ENCODE results near the gene CDX2.
"Not testable (repeated sequence)": the region's sequence is repeated elsewhere in the genome, so short reads cannot be mapped to it uniquely, and the experiment has no call there.

CDX2 gene, protein sequence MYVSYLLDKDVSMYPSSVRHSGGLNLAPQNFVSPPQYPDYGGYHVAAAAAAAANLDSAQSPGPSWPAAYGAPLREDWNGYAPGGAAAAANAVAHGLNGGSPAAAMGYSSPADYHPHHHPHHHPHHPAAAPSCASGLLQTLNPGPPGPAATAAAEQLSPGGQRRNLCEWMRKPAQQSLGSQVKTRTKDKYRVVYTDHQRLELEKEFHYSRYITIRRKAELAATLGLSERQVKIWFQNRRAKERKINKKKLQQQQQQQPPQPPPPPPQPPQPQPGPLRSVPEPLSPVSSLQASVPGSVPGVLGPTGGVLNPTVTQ

DNA sequence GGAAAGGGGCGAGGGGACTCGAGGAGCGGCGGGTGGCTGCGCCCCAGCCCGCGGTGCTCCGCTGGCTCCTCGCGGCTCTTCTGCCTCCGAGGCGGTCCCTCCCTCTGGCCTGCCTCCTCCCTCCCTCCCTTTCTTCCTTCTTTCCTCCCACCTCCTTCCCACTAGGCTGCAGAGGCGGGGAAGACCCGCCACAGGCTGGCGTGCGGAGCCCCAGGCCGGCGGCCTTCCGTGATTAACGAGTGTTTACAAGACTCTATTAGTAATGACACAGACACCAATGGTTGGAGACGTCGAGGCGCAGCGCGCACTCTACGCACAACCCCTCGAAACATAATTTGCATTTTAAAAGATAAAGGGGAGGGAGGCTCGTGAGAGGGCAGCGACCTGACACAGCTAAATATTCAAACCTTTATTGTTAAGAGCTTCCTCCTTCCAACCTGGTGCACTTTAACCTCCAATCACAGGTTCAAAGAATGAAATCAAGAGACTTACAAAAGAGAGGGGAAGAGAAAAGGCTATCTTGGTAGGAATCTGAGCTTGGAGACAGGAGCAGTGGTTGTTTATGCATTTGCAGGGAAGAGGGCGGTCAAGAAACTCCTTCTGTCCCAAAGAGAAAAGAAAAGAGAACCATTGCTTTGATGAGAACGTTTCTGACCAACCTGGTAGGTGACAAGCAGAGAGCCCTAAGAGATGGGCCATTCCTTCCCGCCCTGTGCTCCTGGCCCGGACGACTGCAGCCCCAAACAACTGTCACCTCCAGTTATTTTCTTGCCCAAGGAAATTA lies at the start of gene CDX2:
CDX2 (minus strand) TSS at position 234 of the 784 bp plus-strand sequence. CDS start 309 bp downstream, outside the sequence.
- no peak for DNase-seq (ENCODE audit: low read depth)

DNA sequence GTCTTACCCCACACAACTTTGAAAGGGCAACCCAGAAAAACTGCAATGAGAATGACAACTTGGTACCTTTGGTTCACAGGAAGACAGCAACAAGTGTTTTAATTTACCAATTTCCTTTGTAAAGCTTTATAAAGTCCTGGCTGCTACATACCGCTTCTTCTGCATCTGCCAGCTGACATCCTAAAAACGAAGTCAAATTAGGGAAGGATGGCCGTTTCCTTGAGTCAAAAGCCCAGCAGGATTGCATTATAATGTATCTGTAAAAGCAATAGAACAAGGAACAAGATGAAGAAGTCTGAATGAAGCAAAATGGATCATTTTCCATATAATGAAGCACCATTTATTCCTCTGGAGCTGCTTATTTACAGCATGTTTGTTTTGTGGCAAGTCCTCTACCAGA lies 45.2 kb upstream of the CDX2 start:
- DNase-seq (ENCODE audit: low read depth), result no peak

DNA sequence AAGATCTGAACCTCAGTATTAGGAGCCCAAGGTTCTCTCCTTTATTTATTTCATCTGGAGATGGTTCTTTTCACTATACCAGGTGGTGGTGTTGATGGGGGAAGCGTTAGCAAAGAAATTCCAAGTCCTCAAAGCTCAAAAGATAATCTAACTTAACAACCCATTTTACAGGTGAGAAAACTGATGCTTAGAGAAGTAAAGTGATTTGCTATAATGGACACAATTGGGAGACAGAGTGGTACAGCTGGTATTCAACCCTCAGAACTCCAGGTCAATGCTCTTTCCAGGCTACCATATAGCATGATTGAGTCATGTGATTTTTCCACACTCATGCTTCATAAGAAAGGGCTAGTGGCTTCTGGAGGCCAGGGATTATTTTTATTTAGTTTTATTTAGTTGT lies 44.4 kb upstream of the CDX2 start:
- no peak for DNase-seq (ENCODE audit: low read depth)

DNA sequence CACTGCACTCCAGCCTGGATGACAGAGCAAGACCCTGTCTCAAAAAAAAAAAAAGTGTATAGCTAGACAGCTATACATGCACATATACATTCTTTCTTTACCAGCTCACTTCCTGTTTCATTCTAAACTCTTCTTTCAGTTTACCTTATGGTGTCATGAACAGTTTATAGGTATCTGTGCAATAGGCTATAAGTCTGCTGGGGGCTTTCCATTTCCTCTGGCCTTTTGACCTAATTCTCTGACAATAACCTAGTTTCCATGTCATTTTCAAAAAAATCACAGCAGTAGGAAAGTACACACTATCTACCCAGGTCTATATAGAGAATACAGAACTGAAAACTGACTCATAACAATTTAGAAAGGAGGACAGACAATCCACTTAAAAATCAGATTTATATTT lies 43.8 kb upstream of the CDX2 start:
- no peak for DNase-seq (ENCODE audit: low read depth)

DNA sequence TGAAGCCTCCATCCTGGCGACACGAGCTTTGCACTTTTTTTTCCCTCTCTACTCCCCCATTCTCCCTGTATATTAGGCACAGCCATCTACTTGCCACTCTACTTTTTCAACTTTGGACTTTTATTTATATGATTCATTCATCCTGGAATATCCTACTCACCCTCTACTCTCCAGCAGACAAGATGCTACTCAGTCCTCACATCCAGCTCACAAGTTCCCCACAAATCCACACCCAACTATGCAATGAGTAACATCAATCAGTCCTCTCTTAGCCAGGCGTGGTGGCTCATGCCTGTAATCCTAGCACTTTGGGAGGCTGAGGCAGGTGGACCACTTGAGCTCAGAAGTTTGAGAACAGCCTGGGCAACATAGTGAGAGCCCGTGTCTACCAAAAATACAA lies 43.3 kb upstream of the CDX2 start:
- DNase-seq (ENCODE audit: low read depth), result no peak

DNA sequence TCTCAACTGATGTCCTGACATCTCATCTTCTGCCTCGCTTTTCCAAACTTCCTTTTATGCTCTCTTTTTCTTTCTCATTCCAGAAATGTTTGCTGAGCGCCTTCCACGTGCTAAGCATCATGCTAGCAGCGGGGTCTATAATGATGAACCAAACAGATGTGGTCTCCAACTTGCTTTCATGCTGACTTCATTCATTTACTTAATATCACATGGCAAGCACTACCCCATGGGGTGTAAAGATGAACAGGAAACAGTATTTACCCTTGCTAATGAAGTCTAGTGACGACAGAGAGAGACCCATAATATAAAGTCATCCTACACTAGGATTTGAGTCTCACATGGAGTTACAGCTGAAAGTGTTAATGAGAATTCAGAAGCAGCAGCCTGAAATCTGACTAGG lies 40.9 kb upstream of the CDX2 start:
- no peak for DNase-seq (ENCODE audit: low read depth)

DNA sequence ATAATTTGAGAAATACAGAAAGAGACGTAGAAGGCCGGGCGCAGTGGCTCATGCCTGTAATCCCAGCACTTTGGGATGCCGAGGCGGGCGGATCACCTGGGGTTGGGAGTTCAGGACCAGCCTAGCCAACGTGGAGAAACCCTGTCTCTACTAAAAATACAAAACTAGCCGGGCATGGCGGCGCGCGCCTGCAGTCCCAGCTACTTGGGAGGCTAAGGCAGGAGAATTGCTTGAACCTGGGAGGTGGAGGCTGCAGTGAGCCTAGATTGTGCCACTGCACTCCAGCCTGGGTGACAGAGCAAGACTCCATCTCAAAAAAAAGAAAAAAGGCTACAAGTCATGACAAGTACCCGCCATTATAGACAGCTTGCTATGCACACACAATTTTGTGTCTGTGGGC lies 35.9 kb upstream of the CDX2 start:
- DNase-seq (ENCODE audit: low read depth), result not testable (repeated sequence)

DNA sequence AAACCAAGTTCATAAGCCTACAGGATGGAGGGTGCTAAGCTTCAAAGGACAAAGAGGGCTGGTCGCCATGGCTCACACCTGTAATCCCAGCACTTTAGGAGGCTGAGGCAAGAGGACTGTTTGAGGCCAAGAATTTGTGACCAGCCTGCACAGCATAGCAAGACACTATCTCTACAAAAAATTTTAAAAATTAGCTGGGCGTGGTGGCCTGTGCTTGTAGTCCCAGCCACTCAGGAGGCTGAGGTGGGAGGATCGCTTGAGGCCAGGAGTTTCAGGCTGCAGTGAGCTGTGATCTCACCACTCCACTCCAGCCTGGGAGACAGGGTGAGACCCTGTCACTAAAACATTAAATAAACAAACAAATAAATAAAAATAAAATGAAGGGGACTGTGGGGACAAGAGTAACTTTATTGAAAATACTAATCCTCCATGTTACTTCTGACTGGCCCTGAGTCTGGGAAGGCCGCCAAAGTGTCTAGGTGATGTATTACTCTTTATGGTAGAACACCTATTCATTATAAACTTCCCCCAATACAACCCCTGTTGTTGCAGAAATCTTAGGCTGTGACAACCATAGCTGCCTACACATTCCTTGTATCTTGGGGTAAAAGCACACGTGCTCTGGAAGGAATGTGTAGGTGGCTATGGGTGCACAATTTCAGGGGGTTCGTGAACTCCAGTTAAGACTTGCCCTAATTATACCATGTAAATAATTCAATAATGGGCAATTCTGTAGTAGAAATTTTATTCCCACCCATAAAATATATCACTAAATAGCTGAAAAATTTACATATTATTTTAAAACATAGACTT lies 34.0 kb upstream of the CDX2 start:
- DNase-seq (ENCODE audit: low read depth), result no peak

DNA sequence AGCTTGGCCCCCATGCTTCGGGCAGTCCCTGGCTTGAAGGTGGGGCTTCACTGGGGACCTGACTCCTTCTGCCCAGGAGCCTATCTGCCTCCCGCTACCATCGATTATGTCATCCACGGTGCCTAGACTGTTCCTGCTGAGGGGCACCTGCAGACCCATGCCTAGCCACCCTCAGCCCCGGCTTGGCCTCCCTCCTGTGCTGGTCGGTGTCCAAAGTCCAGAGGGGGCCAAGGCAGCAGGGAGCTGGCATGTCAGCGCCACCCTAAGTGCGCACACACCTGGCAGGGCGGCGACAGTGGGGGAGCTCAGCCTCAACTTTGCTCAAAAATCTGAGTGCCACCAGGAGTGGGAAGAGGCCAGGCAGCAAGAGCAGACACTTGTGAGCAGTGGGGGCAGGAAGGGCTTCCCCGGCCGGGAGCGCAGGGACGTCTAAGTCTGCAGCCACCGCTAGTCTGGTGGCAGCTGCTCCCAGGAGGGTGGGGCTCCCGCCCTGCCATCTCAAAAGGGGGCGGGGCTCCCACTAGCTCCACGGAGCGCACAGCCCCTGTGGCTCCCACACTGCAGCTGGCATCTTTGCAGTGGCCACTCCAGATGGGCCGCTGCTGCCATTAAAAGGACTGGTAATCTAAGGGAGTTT lies 32.8 kb upstream of the CDX2 start:
- DNase-seq (ENCODE audit: low read depth), result no peak

DNA sequence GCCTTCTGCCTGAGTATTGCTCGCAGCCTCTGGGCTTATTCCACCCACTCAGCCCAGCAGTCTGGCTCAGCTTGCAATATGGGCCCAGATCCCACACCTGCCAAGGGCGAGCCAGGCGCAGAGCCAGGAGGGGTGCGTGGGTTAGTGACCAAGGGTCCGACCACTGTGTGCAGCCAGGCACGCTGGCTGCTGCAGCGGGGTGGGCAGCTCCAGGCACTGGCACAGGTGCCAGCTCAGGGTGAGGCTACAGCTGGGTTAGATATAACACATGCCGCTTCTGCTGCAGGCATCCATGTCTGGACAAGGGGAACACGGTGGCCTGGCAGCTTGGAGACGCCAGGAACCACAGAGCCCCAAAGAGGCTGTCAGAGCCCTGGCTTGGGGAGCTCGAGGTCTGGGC lies 31.9 kb upstream of the CDX2 start:
- no peak for DNase-seq (ENCODE audit: low read depth)

DNA sequence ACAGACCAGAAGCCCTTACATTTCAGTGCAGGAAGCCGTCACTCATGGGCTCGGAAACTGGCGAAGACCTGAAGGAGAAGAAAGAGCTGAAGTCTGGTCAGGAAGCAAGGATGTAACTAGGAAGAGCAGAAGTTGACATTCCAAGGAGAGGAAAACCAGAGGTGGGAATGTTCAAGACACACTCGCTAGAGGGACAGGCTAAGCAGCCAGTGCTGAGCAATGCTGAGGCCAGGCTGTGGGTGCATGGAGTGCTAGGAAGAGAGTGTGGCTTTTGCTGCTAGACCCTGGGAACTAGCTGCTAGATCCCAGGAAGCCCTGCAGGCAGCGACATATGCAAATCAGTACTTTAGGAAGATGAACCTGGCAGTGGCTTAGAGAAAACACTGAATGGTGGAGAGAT lies 31.5 kb upstream of the CDX2 start:
- no peak for DNase-seq (ENCODE audit: low read depth)

DNA sequence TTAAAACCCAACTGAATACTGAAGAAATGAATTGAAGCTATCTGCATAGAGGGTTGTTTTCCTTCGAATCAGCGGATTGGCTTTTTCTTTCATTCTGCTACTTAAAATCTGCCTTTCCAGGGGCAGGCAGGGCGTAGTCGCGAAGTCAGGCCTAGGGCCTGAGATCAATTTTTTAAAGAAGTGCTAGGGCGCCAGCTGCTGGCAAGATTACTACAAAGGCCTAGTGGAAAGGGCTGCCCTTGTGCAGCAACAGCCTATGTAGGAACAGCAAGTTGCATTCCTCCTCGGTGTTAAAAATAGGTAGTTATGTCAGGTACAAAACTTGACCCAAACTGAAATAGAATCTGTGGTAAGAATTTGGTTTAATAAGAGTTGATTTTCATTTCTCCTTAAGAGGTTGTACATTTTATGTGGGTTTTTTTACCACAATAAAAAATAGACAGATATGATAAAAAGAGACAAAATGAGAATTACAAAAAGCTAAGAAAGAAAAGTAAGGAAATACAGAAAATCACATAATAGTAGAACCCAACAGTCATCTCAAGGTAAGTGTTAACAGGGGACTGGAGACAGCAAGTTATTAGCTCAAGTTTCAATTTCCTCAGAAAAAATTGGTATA lies 28.9 kb upstream of the CDX2 start:
- DNase-seq (ENCODE audit: low read depth), result no peak

DNA sequence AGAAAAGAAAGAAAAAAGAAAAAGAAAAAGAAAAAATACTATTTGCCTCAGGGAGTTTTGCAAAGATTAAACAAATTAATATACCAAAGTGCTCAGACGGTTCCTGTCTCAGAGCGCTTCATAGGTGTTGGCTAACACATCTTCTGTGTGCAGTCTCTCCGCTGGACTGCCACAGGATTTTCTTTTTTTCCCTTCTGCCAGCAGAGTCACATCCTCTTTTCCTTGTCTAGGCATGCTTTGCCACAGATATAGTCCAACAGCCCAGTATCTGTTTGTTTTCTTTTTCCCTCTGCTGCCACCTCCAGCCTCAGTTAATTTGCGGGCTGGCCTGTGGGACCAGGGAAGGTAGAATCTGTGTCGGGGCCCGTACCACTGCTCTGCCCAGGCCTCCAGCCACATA lies 22.8 kb upstream of the CDX2 start:
- DNase-seq (ENCODE audit: low read depth), result no peak

DNA sequence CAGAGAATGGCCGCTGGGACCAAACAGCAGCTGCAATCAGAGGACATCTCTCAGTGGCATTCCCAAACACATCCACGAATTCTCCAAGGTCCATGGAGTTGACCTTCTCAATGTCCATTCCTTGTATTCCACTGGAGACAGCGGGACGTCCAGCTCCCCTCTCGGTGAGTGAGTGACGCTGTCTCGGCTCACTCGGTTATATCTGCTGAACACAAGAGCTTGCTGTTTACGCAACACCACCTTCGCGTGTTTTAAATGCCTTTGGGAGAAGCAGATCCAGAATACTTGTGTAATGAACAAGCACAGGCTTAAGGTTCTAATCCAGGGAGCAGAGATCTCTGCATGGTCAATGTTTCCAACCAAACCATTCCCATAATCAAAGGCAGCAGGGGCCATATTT lies 19.4 kb upstream of the CDX2 start, which contains the start of gene URAD:
URAD (minus strand) TSS at position 174 of the 400 bp plus-strand sequence; CDS start at position 118, 56 bp downstream.
- no peak for DNase-seq (ENCODE audit: low read depth)

DNA sequence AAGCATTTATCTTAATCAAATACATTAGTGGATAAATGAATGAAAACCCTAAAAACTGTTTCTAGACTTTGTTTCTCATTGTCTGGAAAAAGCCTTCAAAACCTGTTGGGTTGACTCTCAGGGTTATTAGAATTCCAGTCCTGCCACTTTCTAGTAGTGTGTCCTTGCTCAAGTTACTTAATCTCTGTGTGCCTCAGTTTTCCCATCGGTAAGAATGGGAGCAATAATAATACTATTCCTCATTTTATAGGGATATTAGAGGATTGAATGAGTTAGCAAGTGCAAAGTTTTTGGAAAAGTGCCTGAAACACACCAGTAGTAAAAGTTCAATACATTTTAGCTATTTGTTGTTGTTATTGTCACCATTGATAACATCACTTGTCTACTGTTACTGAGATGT lies 16.5 kb upstream of the CDX2 start:
- DNase-seq (ENCODE audit: low read depth), result no peak

DNA sequence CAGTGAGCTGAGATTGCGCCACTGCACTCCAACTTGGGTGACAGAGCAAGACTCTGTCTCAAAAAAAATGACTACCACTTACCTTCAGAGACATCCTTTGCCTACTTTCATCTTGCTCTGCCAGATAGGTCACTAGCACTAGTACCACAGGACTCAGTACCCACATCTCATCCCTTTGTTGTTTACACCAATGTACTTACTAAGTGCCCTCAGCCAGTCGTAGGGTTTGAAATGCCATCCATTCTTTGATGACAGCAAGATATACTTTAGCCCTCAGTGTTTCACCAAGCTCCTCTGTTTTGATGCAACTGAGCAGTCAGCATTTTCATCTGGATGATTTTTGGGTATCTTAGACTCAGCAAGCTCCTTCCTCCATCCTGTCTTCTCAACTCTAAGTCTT lies 13.2 kb upstream of the CDX2 start:
- no peak for DNase-seq (ENCODE audit: low read depth)

DNA sequence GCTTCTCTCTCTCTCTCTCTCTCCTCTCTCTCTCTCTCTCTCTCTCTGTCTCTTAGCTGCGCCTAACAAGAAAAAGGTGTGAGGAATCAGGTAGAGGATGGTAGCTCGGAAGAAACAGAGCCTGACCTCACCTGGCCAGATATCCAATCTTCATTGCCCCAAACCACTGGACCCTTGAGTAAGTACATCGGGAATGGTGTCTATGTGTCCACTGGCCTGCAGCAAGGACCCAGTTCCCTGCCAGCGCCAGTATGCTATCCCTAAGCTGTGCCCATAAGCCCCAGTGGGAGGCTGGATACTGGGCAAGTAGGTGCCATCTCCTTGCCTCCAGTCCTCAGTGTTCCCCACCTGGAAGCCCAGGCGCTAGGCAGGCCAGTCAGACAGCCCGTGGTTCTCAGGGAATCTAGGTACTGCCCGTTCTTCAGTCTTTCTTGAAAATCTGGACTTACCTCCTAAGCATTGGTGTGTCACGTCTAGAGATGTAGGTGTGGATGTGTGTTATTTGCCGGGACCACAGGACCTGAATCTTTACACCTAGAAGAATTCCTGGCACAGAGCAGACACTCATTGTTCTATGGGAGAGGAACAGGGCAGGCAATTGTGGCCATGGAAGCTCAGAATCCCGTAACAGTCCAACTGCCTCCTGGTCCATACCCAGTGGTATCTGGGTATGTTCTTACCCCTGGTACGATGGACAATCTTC lies 12.0 kb upstream of the CDX2 start:
- no peak for DNase-seq (ENCODE audit: low read depth)

DNA sequence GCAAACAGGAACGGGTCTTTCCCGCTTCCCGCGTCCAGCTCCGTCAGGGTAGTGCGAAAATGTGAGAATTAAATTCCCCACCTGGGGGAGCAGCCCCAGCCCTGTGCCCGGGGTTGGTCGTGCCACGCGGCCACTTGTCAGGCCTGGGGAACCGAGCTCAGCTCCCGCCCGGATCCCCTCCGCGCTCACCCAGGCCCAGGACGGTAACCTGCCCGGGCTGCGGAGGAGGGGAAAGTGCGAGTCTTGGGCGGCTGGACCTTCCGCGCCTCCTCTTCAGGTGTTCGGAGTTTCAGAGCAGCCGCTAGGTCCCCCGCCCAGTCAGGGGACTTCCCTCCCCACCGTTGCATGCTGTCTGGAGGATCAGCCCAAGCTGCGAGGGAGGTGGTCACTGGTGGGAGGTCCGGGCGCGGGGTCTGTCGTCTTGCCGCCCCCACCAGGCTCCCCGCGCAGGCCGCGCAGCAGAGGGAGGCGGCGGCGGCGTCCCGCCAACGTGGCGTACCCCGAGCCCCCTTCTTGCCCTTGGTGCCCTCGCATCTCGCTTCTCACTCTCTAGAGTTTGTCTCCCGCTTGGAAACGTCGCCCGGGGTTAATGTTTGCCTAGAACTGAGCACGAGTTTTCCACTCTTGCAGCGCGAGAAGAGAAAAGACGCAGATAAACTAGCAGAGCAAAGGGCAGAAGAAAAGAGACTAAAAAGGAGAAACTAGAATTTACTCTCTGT lies 11.3 kb upstream of the CDX2 start:
- no peak for DNase-seq (ENCODE audit: low read depth)

DNA sequence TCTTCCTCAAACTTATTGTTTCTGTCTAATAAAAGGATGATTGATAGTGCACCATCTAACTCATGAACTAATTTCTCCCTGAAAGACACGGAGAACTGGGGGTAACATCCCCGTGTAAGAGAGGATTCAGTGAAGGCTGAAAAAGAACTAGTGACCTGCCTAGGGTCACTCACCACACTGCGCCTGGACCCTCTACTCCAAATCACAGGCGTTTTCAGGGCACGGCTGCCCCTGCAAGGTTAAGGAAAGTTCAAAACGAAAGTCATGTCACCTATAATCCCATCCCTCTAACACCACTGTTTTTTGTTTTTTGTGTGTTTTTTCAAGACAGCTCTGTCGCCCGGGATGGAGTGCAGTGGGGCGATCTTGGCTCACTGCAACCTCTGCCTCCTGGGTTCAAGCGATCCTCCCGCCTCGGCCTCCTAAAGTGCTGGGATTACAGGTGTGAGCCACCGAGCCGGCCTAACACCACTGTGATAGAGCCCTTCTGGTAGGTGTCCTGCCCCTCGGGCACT lies 10.7 kb upstream of the CDX2 start:
- no peak for DNase-seq (ENCODE audit: low read depth)

DNA sequence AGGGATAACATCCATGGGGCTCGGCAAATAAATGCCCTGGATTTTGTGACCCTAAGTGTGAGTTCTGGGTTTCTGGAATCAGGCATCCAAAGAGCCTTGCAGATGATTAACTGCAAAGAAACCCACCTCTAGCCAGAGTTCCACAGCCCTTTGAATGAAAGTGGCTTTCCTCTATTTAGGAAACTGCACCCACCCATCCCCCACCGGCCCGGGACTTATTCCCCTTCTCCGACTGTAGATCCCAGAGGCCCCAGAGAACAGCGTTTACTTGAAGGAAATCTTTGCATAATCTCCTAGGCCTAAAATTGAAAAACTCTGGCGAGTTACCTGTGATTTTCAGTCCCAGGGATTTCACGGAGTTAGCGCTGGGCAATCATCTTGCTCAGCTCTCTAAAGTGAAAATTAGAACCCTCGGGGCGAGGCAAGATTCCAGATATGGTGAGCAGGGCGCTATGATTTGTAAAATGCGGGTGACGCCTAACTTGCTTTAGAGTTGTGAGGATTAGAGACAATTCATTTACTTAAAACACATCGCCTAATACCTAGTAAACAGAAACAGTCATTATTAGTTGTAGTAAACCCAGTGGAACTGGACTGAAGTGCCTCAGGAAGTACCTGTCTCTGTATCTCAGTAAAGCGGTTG lies 10.0 kb upstream of the CDX2 start:
- no peak for DNase-seq (ENCODE audit: low read depth)
